ENCODE measurements around the gene SESTD1. TPM values are rescaled to one million over a fixed set of nuclear protein-coding genes. Genes with fewer than 3 reads are reported as not detected.

Gene SESTD1
- total RNA-seq, 1 experiment from 2014 or later: 26.9 TPM

DNA sequence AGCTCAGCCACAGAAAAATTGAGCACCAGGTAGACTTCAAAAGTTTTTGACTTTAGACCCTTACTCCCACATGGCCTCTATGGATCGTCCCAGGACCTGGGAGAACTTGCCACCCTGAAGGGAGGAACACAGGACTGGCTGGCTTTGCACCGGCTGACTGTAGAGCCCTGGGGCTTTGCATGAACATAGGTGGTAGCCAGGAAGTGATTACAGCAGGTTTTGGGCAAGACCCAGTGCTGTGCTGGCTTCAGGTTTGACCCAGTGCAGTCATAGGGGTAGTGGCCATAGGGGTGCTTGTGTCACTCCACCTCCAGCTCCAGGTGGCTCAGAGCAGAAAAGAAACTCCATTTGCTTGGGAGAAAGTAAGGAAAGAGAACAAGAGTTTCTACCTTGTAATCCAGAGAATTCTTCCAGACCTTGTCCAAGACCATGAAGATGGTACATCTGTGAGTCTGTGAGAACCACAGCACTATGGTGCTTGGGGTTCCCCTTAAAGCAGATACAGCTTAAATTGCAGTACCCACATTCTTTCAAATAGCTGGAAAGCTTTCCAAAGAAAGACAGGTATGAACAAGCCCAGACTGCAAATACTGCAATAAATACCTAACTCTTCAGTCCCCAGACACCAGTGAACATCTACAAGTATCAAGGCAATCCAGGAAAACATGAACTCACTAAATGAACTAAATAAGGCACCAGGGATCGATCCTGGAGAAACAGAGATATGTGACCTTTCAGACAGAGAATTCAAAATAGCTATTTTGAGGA, 13.0 kb upstream of the SESTD1 start:
- intact Hi-C loops (cut with micrococcal nuclease; ENCODE audit: unreplicated experiment): no loop called here
- ChIA-PET CTCF (no interaction called here), POLR2A (ENCODE audit: low non-redundant PET) (no interaction called here)
- no peak for DNase-seq (ENCODE audit: low spot score)
- no peaks in the 10 kb centered on the region for H3K27me3 ChIP-seq (replicated peaks; ENCODE audit: insufficient read depth, low read depth, low read length, poor library complexity)
- H3K4me3 ChIP-seq (ENCODE audit: low read depth, low read length, poor library complexity, severe bottlenecking): no peak overlapping the region
- no peak overlapping the region for H3K27ac ChIP-seq (ENCODE audit: low read depth, low read length, poor library complexity, severe bottlenecking)
- H3K4me1 ChIP-seq (ENCODE audit: insufficient read depth, low read length, poor library complexity, severe bottlenecking): no peaks in the 10 kb centered on the region
- no peak for TF ChIP-seq EZH2 (IDR thresholded peaks at IDR 0.05; ENCODE audit: borderline replicate concordance, low read depth, low read length, poor library complexity, severe bottlenecking)
- no peak for TF ChIP-seq CTCF (conservative IDR thresholded peaks at IDR 0.05; ENCODE audit: low read depth, low read length)
- H3K9me3 ChIP-seq (ENCODE audit: low read depth, low read length, poor library complexity, severe bottlenecking): no peaks in the 10 kb centered on the region
- no peaks in the 10 kb centered on the region for H3K36me3 ChIP-seq (ENCODE audit: insufficient read depth, low read length, poor library complexity, severe bottlenecking)
- no TSS peak for BruUV-seq (replicated peaks)

DNA sequence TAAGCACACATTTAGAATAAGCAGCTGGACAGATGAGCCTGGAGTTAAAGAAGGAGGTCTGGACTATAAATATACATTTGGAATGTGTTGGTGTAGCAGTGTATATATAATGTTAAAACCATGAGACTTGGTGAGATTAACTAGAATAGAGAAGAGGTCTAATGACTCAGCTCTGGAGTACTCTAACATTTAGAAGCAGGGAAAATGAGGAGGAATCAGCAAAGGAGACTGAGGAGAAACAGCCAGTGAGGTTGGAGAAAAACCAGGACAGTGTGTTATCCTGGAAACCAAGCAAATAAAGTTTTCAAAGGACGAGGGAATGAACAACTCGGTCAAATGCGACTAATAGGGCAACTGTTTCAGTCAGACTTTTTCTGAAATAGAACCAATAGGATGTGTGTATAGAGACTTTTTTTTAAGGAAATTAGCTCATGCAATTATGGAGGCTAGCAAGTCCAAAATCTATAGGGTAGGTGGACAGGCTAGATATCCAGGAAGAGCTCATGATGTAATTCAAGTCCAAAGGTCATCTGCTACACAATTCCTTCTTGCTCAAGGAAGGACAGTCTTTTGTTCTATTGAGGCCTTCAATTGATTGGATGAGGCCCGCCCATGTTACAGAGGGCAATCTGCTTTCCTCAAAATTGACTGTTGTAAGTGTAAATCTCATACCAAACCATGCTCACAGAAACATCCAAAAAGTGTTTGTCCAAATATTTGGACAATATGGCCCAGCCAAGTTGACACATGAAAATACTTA, 10.8 kb upstream of the SESTD1 start:
- TF ChIP-seq CTCF (conservative IDR thresholded peaks at IDR 0.05; ENCODE audit: low read depth, low read length): no peak
- no peak for TF ChIP-seq EZH2 (IDR thresholded peaks at IDR 0.05; ENCODE audit: borderline replicate concordance, low read depth, low read length, poor library complexity, severe bottlenecking)
- H3K27ac ChIP-seq (ENCODE audit: low read depth, low read length, poor library complexity, severe bottlenecking): no peak overlapping the region
- H3K4me1 ChIP-seq (ENCODE audit: insufficient read depth, low read length, poor library complexity, severe bottlenecking): no peaks in the 10 kb centered on the region
- no peaks in the 10 kb centered on the region for H3K27me3 ChIP-seq (replicated peaks; ENCODE audit: insufficient read depth, low read depth, low read length, poor library complexity)
- BruUV-seq (replicated peaks): no TSS peak
- CTCF ChIA-PET: no interaction called here
- H3K9me3 ChIP-seq (ENCODE audit: low read depth, low read length, poor library complexity, severe bottlenecking): no peaks in the 10 kb centered on the region
- intact Hi-C loops (cut with micrococcal nuclease; ENCODE audit: unreplicated experiment): no loop called here
- no peak for DNase-seq (ENCODE audit: low spot score)
- POLR2A ChIA-PET (ENCODE audit: low non-redundant PET): interaction anchor here (0.7 kb wide), 1 partner anchor 778 kb away, joined by 4 read pairs; no protein-coding TSS in a partner anchor
- H3K4me3 ChIP-seq (ENCODE audit: low read depth, low read length, poor library complexity, severe bottlenecking): no peak overlapping the region
- no peaks in the 10 kb centered on the region for H3K36me3 ChIP-seq (ENCODE audit: insufficient read depth, low read length, poor library complexity, severe bottlenecking)

DNA sequence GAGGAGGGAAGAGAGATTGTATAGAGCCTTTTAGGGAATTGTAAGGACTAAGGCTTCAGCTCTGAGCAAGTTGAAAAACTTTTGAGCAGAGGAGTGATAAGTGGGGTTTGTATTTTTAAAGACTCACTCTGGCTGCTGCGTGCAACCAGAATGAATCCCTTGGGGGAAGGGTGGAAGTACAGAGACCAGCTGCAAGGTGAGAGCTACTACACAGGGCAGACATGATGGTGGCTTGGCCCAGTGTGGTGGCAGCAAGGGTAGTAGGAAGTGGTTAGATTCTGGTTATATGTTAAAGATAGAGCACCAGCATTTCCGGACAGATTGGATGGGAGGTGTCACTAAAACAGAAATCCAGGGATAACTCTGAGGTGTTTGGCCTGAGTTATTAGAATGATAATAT, 10.1 kb upstream of the SESTD1 start:
- POLR2A ChIA-PET (ENCODE audit: low non-redundant PET): no interaction called here

More for the DNA sequence above, 10.1 kb upstream of the SESTD1 start:
- no peaks in the 10 kb centered on the region for H3K4me1 ChIP-seq (ENCODE audit: insufficient read depth, low read length, poor library complexity, severe bottlenecking)
- H3K9me3 ChIP-seq (ENCODE audit: low read depth, low read length, poor library complexity, severe bottlenecking): no peaks in the 10 kb centered on the region
- H3K36me3 ChIP-seq (ENCODE audit: insufficient read depth, low read length, poor library complexity, severe bottlenecking): no peaks in the 10 kb centered on the region
- CTCF ChIA-PET: no interaction called here
- TF ChIP-seq EZH2 (IDR thresholded peaks at IDR 0.05; ENCODE audit: borderline replicate concordance, low read depth, low read length, poor library complexity, severe bottlenecking) (no peak), CTCF (conservative IDR thresholded peaks at IDR 0.05; ENCODE audit: low read depth, low read length) (no peak)
- no peak overlapping the region for H3K4me3 ChIP-seq (ENCODE audit: low read depth, low read length, poor library complexity, severe bottlenecking)
- no TSS peak for BruUV-seq (replicated peaks)
- intact Hi-C loops (cut with micrococcal nuclease; ENCODE audit: unreplicated experiment): no loop called here
- no peaks in the 10 kb centered on the region for H3K27me3 ChIP-seq (replicated peaks; ENCODE audit: insufficient read depth, low read depth, low read length, poor library complexity)
- no peak for DNase-seq (ENCODE audit: low spot score)
- H3K27ac ChIP-seq (ENCODE audit: low read depth, low read length, poor library complexity, severe bottlenecking): no peak overlapping the region

All from A673 (cell line).